GM12878 (cell line): ENCODE data around the gene KBTBD8. TPM values are rescaled to one million over a fixed set of nuclear protein-coding genes. Genes with fewer than 3 reads are reported as not detected.

Source experiments
- ATAC-seq: fragments of 200-7000 bp; cut with Tn5 transposase; 3 replicates; pipeline ENCODE4 v1.9.1; 2020; ENCODE audit warnings: mild to moderate bottlenecking, moderate library complexity
- BruUV-seq: library from RNA; stranded (reverse); fragments of 400-500 nt; replicated peaks from 2 replicates; lab custom pipeline; 2021; lab: Mats Ljungman, UMichigan
- CTCF ChIA-PET: fragments of 300-600 bp; sonication (Branson Sonifier 250); formaldehyde crosslinking; extraction: SDS; loops from one replicate; lab custom pipeline; 2021; ENCODE audit warnings: inconsistent platforms; lab: Yijun Ruan, JAX
- POLR2A ChIA-PET: fragments of 350-600 bp; formaldehyde crosslinking; extraction: SDS; loops from one replicate; lab custom pipeline; 2021; ENCODE audit warnings: inconsistent platforms; lab: Charles Lee
- RAD21 ChIA-PET: fragments of 300-600 bp; sonication (Branson Sonifier 250); formaldehyde crosslinking; loops from one replicate; lab custom pipeline; 2023; ENCODE audit warnings: antibody characterized with exemption; ENCODE audit not compliant: unreplicated experiment; lab: Charles Lee
- SMC1A ChIA-PET: fragments of 300-600 bp; sonication (Branson Sonifier 250); formaldehyde crosslinking; loops from one replicate; lab custom pipeline; 2023; ENCODE audit not compliant: unreplicated experiment, uncharacterized antibody; lab: Charles Lee
- DNase-seq: peaks from one replicate; pipeline ENCODE4 v3.0.0-alpha.2; 2011; ENCODE audit warnings: low read depth, low spot score
- FAIRE-seq: peaks from 3 replicates; lab custom pipeline; 2011; peaks lifted over from hg19 to GRCh38; lab: Jason Lieb, UNC
- H2AFZ ChIP-seq: 2 replicates; pipeline ENCODE4 v1.6.0; 2011; ENCODE audit warnings: low read depth, low read length, control low read depth; ENCODE audit not compliant: control insufficient read depth
- H3K27ac ChIP-seq: 2 replicates; pipeline ENCODE4 v1.5.1; 2011; ENCODE audit warnings: control low read depth; ENCODE audit not compliant: control insufficient read depth, insufficient read depth
- H3K27me3 ChIP-seq, 2 experiments: replicated peaks in 1 of 2; 2 replicates each; pipeline versions ENCODE4 v1.6.0 to v1.6.1; 2011; ENCODE audit warnings: low read length in 1 of 2; ENCODE audit not compliant: control insufficient read depth in 2 of 2, insufficient read depth in 2 of 2
- H3K36me3 ChIP-seq, 2 experiments: 2 replicates each; pipeline ENCODE4 v1.5.1; 2011; ENCODE audit warnings: low read length in 1 of 2; ENCODE audit not compliant: control insufficient read depth in 2 of 2, insufficient read depth in 2 of 2
- H3K4me1 ChIP-seq: 2 replicates; pipeline ENCODE4 v1.6.1; 2011; ENCODE audit warnings: mild to moderate bottlenecking, low read length, moderate library complexity, mixed read lengths; ENCODE audit not compliant: control insufficient read depth, insufficient read depth
- H3K4me2 ChIP-seq: 2 replicates; pipeline ENCODE4 v1.6.0; 2011; ENCODE audit warnings: control low read depth; ENCODE audit not compliant: control insufficient read depth, insufficient read depth
- H3K4me3 ChIP-seq: fragments of 200-600 bp; sonication (generic); 2 replicates; pipeline ENCODE4 v1.5.1; 2016
- H3K79me2 ChIP-seq: 2 replicates; pipeline ENCODE4 v1.6.0; 2011; ENCODE audit warnings: low read length; ENCODE audit not compliant: control insufficient read depth, insufficient read depth
- H3K9ac ChIP-seq: 2 replicates; pipeline ENCODE4 v1.8.0; 2011; ENCODE audit warnings: low read length, control low read depth, mixed read lengths; ENCODE audit not compliant: control insufficient read depth, insufficient read depth
- H3K9me3 ChIP-seq: replicated peaks from 3 replicates; pipeline ENCODE4 v1.5.1; 2011; ENCODE audit warnings: mild to moderate bottlenecking, low read length; ENCODE audit not compliant: control insufficient read depth, insufficient read depth
- H4K20me1 ChIP-seq: 2 replicates; pipeline ENCODE4 v1.6.0; 2011; ENCODE audit not compliant: control insufficient read depth, insufficient read depth
- BCLAF1 ChIP-seq: fragments of 450-650 bp; IDR thresholded peaks from 2 replicates; pipeline ENCODE4 v1.6.1; 2017; ENCODE audit warnings: antibody characterized with exemption, mild to moderate bottlenecking, moderate library complexity
- JUNB ChIP-seq: IDR thresholded peaks from 2 replicates; pipeline ENCODE4 v1.6.1; 2016; ENCODE audit warnings: antibody characterized with exemption, mild to moderate bottlenecking
- KDM1A ChIP-seq: fragments of 200-600 bp; sonication (generic); IDR thresholded peaks from 2 replicates; pipeline ENCODE4 v1.6.1; 2016; ENCODE audit warnings: borderline replicate concordance
- WGBS: methylation state at CpG from one replicate; pipeline ENCODE4 v1.1.6; 2016; ENCODE audit warnings: low lambda C conversion rate; ENCODE audit not compliant: insufficient replicate concordance, insufficient coverage; ENCODE audit errors: missing lambda C conversion rate; 5-methylcytosine and 5-hydroxymethylcytosine counted together
- in situ Hi-C: fragments of 300-500 bp; cut with MboI; formaldehyde crosslinking; loops from 9 replicates; pipeline ENCODE4 v1.14.3; 2018; ENCODE audit warnings: mixed read lengths
- intact Hi-C: fragments of 100-400 bp; cut with micrococcal nuclease; formaldehyde crosslinking; loops from one replicate; pipeline ENCODE4 v1.14.2; 2022; ENCODE audit not compliant: unreplicated experiment
- polyA plus RNA-seq, 11 experiments: library from polyadenylated mRNA; depleted of rRNA in 4 of 11; unstranded in 6 of 11; stranded (reverse) in 5 of 11; fragments of >200 nt; fragmentation: Nextera tagmentation in 4 of 11; fragmentation: Illumina TruSeq in 1 of 11; extraction: Ambion mirVana in 4 of 11; extraction: Trizol in 1 of 11; gene quantifications; 1 replicate in 1 of 11; 2 replicates in 10 of 11; pipeline versions ENCODE4 v1.2.1 to v1.2.3, GENCODE V29; 2011 to 2016; ENCODE audit warnings: inconsistent platforms in 2 of 11, missing spikeins in 2 of 11, low read depth in 1 of 11
- total RNA-seq, 4 experiments: library from RNA; depleted of rRNA in 3 of 4; stranded (reverse); fragments of >200 nt in 3 of 4; fragmentation: Illumina TruSeq in 1 of 4; extraction: Trizol in 1 of 4; gene quantifications; 2 replicates each; pipeline versions ENCODE4 v1.2.1 to v1.2.3, GENCODE V29; 2013 to 2021

KBTBD8 gene
- total and polyA plus RNA-seq, 10 of the 15 experiments (the other 5 are each of a cell fraction or from before 2014, with no cell fraction given) = 8.5 to 44.4 (median 19.3) TPM

GRCh38 chr3:67017211-67017610 is 19.1 kb downstream of the KBTBD8 start (continued):
- no peak for TF ChIP-seq BCLAF1

- RAD21 ChIA-PET = no interaction called here
- TF ChIP-seq KDM1A (no peak), JUNB (peak; percentile 81)
- TF ChIP-seq, all 136 proteins: peak for 1
- H3K4me2 ChIP-seq = peak overlapping the region; percentile 88
- FAIRE-seq (peak; percentile 38), DNase-seq (no peak), ATAC-seq (peak; percentile 50)
- ChIA-PET POLR2A (interaction anchor here (0.5 to 1.6 kb wide), 2 partner anchors 29 to 45 kb away, joined by 5 to 6 read pairs; no protein-coding TSS in a partner anchor), SMC1A (interaction anchor here (1.2 to 3.1 kb wide), 3 partner anchors 10 to 31 kb away, joined by 3 to 8 read pairs (median 3); no protein-coding TSS in a partner anchor), CTCF (interaction anchor here (0.8 to 1.2 kb wide), 2 partner anchors 8 to 46 kb away, joined by 3 to 4 read pairs; no protein-coding TSS in a partner anchor)
- WGBS = 6% methylated on average over 12 of the region's 12 CpGs
- peaks cover 38% of the 10 kb centered on the region for H3K4me1 ChIP-seq
- H3K79me2 ChIP-seq = no peaks in the 10 kb centered on the region
- no TSS peak for BruUV-seq
- intact Hi-C loops = no loop called here
- peak overlapping the region; percentile 86 for H2AFZ ChIP-seq
- no peaks in the 10 kb centered on the region for H4K20me1 ChIP-seq
- H3K36me3 ChIP-seq = no peaks in the 10 kb centered on the region
- H3K9me3 ChIP-seq = no peaks in the 10 kb centered on the region
- in situ Hi-C loops = no loop called here
- peak overlapping the region; percentile 74 for H3K27ac ChIP-seq
- H3K4me3 ChIP-seq = peak overlapping the region; percentile 37; the same call in 1 of the 2 replicates
- H3K9ac ChIP-seq = peak overlapping the region; percentile 33
- H3K27me3 ChIP-seq = no peaks in the 10 kb centered on the region
Observed at GRCh38 chr3:67018105-67018788, 20.1 kb downstream of the KBTBD8 start.
